Adrenal gland (tissue), 12 donors: ENCODE measurements around the gene CDC23. TPM values are rescaled to one million over a fixed set of nuclear protein-coding genes. Genes with fewer than 3 reads are reported as not detected.
A peak's percentile ranks its signal among the peaks of the same experiment; 100 is the strongest.

ENCODE experiments used
- DNase-seq, 7 donors: peaks; one replicate each; pipeline ENCODE4 v3.0.0-alpha.2; 2019 to 2020
- H3K27ac ChIP-seq, 5 donors: fragments of 200-600 bp; sonication (generic) in 4 of 5; 1 replicate in 3 of 5; 2 replicates in 2 of 5; pipeline versions ENCODE4 v1.5.1 to v1.8.0; 2016 to 2020; ENCODE audit warnings: mild to moderate bottlenecking in 1 of 5
- H3K27me3 ChIP-seq: fragments of 200-600 bp; 2 replicates; pipeline ENCODE4 v1.8.0; 2021
- H3K36me3 ChIP-seq, 2 donors: fragments of 200-600 bp; replicated peaks in 1 of 2; 1 replicate in 1 of 2; 2 replicates in 1 of 2; pipeline versions ENCODE4 v1.5.1 to v1.8.0; 2018 to 2022
- H3K4me1 ChIP-seq, 2 donors: fragments of 200-600 bp; replicated peaks in 1 of 2; 1 replicate in 1 of 2; 2 replicates in 1 of 2; pipeline versions ENCODE4 v1.5.1 to v1.8.0; 2018 to 2021
- H3K4me3 ChIP-seq, 4 donors: fragments of 200-600 bp; sonication (generic) in 3 of 4; one replicate each; pipeline ENCODE4 v1.5.1; 2016 to 2018
- H3K9me3 ChIP-seq, 3 donors: fragments of 200-600 bp; sonication (generic) in 1 of 3; replicated peaks in 1 of 3; 1 replicate in 2 of 3; 2 replicates in 1 of 3; pipeline versions ENCODE4 v1.5.1 to v1.8.0; 2016 to 2021
- POLR2A ChIP-seq, 2 donors: fragments of 450-650 bp; IDR thresholded peaks; one replicate each; pipeline ENCODE4 v1.6.1; 2017; ENCODE audit warnings: antibody characterized with exemption in 2 of 2, mild to moderate bottlenecking in 2 of 2, moderate library complexity in 1 of 2
- WGBS, 4 donors: extraction: QIAGEN DNeasy Blood & Tissue Kit in 2 of 4; methylation state at CpG; one replicate each; pipeline versions ENCODE4 v1.1.5 to v1.1.7; 2013 to 2017; 5-methylcytosine and 5-hydroxymethylcytosine counted together
- intact Hi-C, 2 donors: fragments of 100-400 bp; cut with DNase I; formaldehyde crosslinking; loops; one replicate each; pipeline versions ENCODE4 v1.14.1 to v1.15.0; 2022 to 2023
- polyA plus RNA-seq, 3 donors: library from polyadenylated mRNA; stranded (reverse); fragments of 200-250 nt in 2 of 3; fragments of 350-450 nt in 1 of 3; fragmentation: Illumina TruSeq in 1 of 3; extraction: RNeasy Lipid Tissue Mini Kit (QIAGEN cat#74804) in 1 of 3; gene quantifications; one replicate each; pipeline ENCODE4 v1.2.3, GENCODE V29; 2013 to 2014
- total RNA-seq, 9 donors: library from RNA; depleted of rRNA in 4 of 9; stranded (reverse); fragments of >200 nt in 4 of 9; fragments of 120-200 nt in 1 of 9; fragmentation: NEBNext Ultra II Directional in 1 of 9; extraction: Animal tissue kit (Norgen Biotek cat#: 25700) in 1 of 9; gene quantifications; one replicate each; pipeline versions ENCODE4 v1.1.0 to v1.2.4, GENCODE V29; 2013 to 2023
- TF ChIP-seq, protein P1 (sequence below), 6 experiments: fragments of 450-650 bp in 4 of 6; fragments of 200-600 bp in 2 of 6; sonication (generic) in 1 of 6; IDR thresholded peaks; 1 replicate in 5 of 6; 2 replicates in 1 of 6; pipeline versions ENCODE4 v1.5.1 to v1.8.0; 2016 to 2021; ENCODE audit warnings: antibody characterized with exemption in 6 of 6, mild to moderate bottlenecking in 2 of 6, moderate library complexity in 1 of 6
- donor health status: healthy with polysubstance abuse.
- donor health status: Bipolar disorder and iron deficiency.
- donor health status: DM: yes; HTN: yes; CAD: no.
- donor health status: DM: no; HTN: no; CAD: no.
- donor health status: DM: no; HTN: no; CAD: no.
- donor health status: DM: yes; HTN: yes; CAD: no.

The CDC23 gene
- total and polyA plus RNA-seq, 12 donors, result 7.6 to 57.6 (median 20.5) TPM

DNA sequence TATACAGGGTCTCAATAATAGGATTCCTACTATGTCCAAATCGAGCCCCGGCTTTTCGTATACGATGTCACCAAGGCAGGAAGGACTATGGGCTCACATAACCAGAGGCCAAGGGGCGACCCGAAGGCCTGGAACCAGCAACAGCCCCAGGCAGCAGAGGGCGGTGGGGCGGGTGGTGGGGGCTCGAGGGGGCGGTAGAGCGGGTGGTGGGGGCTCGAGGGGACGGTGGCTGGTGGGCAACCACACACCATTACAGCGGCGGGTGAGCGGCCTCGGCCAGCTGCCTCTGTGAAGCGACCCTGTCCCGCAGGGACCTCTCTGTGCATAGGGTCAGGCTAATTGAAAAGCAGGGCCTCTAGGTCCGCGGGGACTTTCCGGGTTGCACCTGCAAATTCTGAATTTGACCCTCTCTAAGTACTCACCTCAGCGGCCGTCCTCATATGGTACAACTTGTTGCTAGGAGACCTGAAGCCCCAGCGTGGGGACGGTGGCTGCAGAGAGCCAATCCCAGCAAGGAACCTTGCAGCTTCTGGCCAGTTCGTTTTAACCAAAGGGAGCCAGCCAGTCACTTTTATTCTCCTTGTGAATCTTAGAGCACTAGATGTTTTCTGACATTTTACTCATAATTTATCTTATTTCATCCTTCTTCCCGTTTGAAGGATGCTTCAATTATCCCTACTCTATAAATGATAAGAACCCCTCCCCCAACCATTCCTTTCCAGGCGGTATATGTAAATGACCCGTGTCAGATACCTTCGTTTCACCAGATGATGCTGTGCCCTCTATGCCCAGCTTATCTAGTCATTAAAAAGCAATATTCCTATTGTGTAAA is 74.0 kb downstream of the CDC23 start, which contains the start of gene NME5:
Gene NME5, minus strand, starts transcription at position 480 of the 832 bp plus-strand sequence. CDS start 648 bp downstream, outside the sequence.
- 3 to 11% (median 4%) methylated on average over 15 to 31 of the region's 31 CpGs for WGBS, 4 donors
- Histone ChIP-seq H3K9me3 (no peaks in the 10 kb centered on the region), H3K27me3 (no peaks in the 10 kb centered on the region), H3K4me3 (peak within 1 kb of the TSS in 2 of 4 donors; percentile 33 to 58), H3K36me3 (no peaks in the 10 kb centered on the region), H3K27ac (no peak within 1 kb of the TSS), H3K4me1 (peaks cover 0 to 4% of the 10 kb centered on the region in 2 donors)
- intact Hi-C loops, result loop anchor here in 1 of 2 donors (10.0 kb wide), 1 partner anchor 104 kb away; the partner anchor contains the start of gene FAM13B
- DNase-seq, result peak; percentile 69 to 89 (median 78)
- no peak for TF ChIP-seq POLR2A (IDR thresholded peaks at IDR 0.05)
- TF ChIP-seq, protein P1, sequence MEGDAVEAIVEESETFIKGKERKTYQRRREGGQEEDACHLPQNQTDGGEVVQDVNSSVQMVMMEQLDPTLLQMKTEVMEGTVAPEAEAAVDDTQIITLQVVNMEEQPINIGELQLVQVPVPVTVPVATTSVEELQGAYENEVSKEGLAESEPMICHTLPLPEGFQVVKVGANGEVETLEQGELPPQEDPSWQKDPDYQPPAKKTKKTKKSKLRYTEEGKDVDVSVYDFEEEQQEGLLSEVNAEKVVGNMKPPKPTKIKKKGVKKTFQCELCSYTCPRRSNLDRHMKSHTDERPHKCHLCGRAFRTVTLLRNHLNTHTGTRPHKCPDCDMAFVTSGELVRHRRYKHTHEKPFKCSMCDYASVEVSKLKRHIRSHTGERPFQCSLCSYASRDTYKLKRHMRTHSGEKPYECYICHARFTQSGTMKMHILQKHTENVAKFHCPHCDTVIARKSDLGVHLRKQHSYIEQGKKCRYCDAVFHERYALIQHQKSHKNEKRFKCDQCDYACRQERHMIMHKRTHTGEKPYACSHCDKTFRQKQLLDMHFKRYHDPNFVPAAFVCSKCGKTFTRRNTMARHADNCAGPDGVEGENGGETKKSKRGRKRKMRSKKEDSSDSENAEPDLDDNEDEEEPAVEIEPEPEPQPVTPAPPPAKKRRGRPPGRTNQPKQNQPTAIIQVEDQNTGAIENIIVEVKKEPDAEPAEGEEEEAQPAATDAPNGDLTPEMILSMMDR (IDR thresholded peaks at IDR 0.05), result no peak

Other genes starting within 250 kb of the CDC23 start
- gene FAM13B, start 180.2 kb downstream of the CDC23 start, total RNA-seq, result 100 to 1,000 TPM in 1 of 9 donors, 10 to 100 TPM in 8; 43.1 to 208 (median 70.8) TPM
- 10 to 100 TPM; 26.5 to 39.7 (median 27.2) TPM for gene FAM13B, start 180.2 kb downstream of the CDC23 start, polyA plus RNA-seq
- not detected for gene WNT8A, start 129.3 kb downstream of the CDC23 start, total RNA-seq
- not detected for gene WNT8A, start 129.3 kb downstream of the CDC23 start, polyA plus RNA-seq
- gene NME5, start 73.9 kb downstream of the CDC23 start, total RNA-seq, result 10 to 100 TPM in 1 of 9 donors, 1 to 10 TPM in 7, under 1 TPM in 1; 0.24 to 10.3 (median 5.4) TPM
- gene NME5, start 73.9 kb downstream of the CDC23 start, polyA plus RNA-seq, result 10 to 100 TPM; 14.6 to 22.0 (median 15.7) TPM
- 10 to 100 TPM; 16.4 to 71.4 (median 42.3) TPM for gene BRD8, start 34.7 kb downstream of the CDC23 start, total RNA-seq
- 10 to 100 TPM; 45.0 to 74.9 (median 66.7) TPM for gene BRD8, start 34.7 kb downstream of the CDC23 start, polyA plus RNA-seq
- 10 to 100 TPM in 1 of 9 donors, 1 to 10 TPM in 8; 1.3 to 16.0 (median 2.1) TPM for gene KIF20A, start 34.2 kb downstream of the CDC23 start, total RNA-seq
- gene KIF20A, start 34.2 kb downstream of the CDC23 start, polyA plus RNA-seq, result 1 to 10 TPM in 1 of 3 donors, under 1 TPM in 2; 0.32 to 1.8 (median 0.54) TPM
- gene GFRA3, start 61.3 kb upstream of the CDC23 start, total RNA-seq, result 1 to 10 TPM in 1 of 9 donors, under 1 TPM in 7, not detected in 1; 0.18 to 4.0 (median 0.37) TPM
- 1 to 10 TPM in 1 of 3 donors, under 1 TPM in 2; 0.26 to 1.8 (median 0.40) TPM for gene GFRA3, start 61.3 kb upstream of the CDC23 start, polyA plus RNA-seq
- 1 to 10 TPM in 1 of 9 donors, under 1 TPM in 4, not detected in 4; 0.28 to 5.2 (median 0.32) TPM for gene CDC25C, start 118.5 kb upstream of the CDC23 start, total RNA-seq
- under 1 TPM; 0.24 to 0.57 (median 0.32) TPM for gene CDC25C, start 118.5 kb upstream of the CDC23 start, polyA plus RNA-seq
- 100 to 1,000 TPM in 1 of 9 donors, 10 to 100 TPM in 8; 19.9 to 143 (median 30.8) TPM for gene FAM53C, start 124.9 kb upstream of the CDC23 start, total RNA-seq
- 10 to 100 TPM; 11.9 to 23.3 (median 15.9) TPM for gene FAM53C, start 124.9 kb upstream of the CDC23 start, polyA plus RNA-seq
- gene KDM3B, start 139.4 kb upstream of the CDC23 start, total RNA-seq, result 10 to 100 TPM; 38.8 to 68.4 (median 53.4) TPM
- gene KDM3B, start 139.4 kb upstream of the CDC23 start, polyA plus RNA-seq, result 10 to 100 TPM; 23.2 to 35.2 (median 23.8) TPM
- 10 to 100 TPM in 1 of 9 donors, 1 to 10 TPM in 8; 2.4 to 14.3 (median 5.0) TPM for gene REEP2, start 225.7 kb upstream of the CDC23 start, total RNA-seq
- 10 to 100 TPM in 2 of 3 donors, 1 to 10 TPM in 1; 9.1 to 39.7 (median 11.8) TPM for gene REEP2, start 225.7 kb upstream of the CDC23 start, polyA plus RNA-seq